ENCODE results near the gene SSR1.

DNA sequence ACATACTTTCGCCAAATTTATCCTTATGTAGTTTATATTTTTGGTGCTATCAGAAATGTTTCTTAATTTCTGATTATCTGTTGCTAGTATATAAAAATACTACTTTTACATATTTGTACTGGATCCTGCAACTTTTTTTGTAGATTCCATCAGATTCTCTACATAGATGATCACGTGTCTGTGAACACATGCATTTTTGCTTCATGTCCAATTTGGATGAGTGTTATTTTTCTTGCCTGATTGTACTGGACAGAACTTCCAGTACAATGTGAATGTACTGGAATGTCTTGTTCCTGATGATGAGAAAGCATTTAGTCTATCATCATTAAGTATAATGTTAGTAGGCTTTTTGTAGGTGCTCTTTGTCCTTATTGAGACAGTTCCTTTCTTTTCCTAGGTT lies 25.0 kb upstream of the SSR1 start:
- TF ChIP-seq, protein P1, sequence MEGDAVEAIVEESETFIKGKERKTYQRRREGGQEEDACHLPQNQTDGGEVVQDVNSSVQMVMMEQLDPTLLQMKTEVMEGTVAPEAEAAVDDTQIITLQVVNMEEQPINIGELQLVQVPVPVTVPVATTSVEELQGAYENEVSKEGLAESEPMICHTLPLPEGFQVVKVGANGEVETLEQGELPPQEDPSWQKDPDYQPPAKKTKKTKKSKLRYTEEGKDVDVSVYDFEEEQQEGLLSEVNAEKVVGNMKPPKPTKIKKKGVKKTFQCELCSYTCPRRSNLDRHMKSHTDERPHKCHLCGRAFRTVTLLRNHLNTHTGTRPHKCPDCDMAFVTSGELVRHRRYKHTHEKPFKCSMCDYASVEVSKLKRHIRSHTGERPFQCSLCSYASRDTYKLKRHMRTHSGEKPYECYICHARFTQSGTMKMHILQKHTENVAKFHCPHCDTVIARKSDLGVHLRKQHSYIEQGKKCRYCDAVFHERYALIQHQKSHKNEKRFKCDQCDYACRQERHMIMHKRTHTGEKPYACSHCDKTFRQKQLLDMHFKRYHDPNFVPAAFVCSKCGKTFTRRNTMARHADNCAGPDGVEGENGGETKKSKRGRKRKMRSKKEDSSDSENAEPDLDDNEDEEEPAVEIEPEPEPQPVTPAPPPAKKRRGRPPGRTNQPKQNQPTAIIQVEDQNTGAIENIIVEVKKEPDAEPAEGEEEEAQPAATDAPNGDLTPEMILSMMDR (IDR thresholded peaks at IDR 0.05): no peak
- TF ChIP-seq POLR2AphosphoS5 (IDR thresholded peaks at IDR 0.05): no peak
- TF ChIP-seq POLR2A (IDR thresholded peaks at IDR 0.05): no peak
- TF ChIP-seq EP300 (IDR thresholded peaks at IDR 0.05): no peak
